HG03159 (cell line): ENCODE results near the gene AGBL1.

Experiments used
- ATAC-seq: cut with Tn5 transposase; IDR thresholded peaks from one replicate; pipeline ENCODE4 v1.9.1; 2021; ENCODE audit warnings: mild to moderate bottlenecking, moderate library complexity; ENCODE audit not compliant: unreplicated experiment

AGBL1 gene

DNA sequence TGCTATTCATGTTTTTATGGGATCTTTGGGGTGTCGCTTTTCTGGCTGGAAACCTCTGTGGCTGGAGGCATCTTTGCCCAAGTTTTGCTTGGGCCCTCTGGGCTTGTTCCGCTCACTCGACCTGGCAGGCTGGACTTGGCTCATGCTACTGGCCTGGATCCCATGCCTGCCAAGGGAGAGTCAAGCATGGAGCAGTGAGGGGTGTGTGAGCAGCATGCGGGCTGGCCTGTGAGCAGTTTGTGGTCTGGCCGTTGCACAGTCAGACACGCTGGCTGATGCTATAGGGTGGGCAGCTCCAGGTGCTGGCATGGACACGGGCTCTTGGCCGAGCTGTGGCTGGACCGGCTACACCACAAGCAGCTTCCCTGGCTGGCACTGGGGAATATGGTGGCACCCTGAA, 491.1 kb downstream of the AGBL1 start:
- ATAC-seq, result no peak

DNA sequence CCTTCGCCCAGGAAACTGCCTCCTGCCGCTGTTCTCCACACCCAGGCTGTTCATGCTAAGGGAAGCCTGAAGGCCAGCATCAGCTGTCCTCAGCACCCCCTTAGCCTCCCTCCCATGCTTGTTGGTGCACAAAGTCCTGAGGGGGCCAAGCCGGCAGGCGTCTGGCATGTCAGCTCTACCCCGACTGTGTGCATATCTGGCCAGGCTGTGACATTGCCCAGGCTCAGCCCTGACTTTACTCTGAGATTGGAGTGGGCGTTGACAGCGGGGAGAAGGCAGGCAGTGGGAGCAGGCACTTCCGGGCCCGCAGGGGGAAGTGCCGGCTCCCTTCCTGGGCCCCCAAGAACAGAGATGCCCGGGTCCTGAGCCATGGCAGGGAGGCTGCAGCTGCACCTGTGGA, 492.2 kb downstream of the AGBL1 start:
- no peak for ATAC-seq

DNA sequence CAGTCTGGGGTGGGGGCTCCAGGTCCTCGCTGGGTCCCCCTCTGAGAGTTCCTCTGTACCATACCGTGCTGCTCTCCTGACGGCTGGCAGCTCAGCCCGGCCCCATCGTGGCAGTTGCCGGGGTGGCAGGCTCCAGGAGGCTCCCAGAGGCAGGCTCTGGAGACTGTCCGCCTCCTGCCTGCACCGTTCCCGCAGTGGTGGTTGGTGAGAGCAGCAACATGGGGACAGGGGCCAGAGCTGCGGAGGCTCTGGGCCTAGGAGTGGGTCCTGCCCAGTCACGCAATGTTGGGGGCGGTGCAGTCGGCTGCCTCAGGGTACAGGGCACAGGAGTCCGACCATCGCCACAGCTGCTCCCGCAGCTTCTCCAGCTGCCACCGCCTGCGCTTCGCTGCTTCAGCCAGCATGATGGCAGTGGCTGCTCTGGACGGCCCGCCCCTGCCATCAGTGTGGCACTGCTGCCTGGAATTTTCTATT, 492.7 kb downstream of the AGBL1 start:
- no peak for ATAC-seq

DNA sequence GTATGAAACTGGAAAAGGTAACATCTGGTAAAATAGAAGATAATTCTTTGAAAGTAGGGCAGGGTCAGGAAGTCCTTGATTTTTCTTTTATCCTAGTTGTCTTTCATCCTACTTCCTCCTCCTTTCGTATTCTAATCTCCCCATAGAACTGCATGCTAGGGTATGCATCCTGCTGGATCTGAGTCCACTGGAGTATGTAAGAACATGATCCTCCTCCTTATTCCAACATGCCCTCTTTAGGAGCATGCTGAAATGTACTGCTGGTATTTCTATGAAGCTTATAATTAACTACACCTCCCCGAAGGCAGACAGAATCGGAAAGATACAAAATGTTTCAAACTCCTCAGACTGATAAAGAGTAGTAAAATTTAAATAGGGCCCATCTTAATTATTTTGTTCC, 493.8 kb downstream of the AGBL1 start:
- no peak for ATAC-seq

DNA sequence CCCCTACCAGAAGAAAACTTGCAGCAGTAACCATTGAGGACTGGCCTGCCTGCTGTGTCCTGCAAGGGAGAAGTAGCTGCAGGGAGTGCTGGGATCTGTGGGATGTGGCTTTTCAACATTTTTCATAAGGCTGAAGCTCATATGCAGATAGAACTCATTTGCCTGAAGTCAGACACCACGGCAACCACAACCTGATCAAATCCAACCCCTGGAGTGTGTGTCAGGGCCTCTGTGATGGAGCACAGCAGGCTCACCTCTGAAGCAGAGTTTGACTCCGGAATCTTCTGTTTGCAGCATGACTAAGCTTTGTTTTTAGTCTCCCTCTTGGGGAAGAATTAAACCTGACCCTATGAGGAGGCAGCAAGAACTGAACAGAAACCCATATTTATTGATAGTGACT, 508.7 kb downstream of the AGBL1 start:
- ATAC-seq, result no peak

DNA sequence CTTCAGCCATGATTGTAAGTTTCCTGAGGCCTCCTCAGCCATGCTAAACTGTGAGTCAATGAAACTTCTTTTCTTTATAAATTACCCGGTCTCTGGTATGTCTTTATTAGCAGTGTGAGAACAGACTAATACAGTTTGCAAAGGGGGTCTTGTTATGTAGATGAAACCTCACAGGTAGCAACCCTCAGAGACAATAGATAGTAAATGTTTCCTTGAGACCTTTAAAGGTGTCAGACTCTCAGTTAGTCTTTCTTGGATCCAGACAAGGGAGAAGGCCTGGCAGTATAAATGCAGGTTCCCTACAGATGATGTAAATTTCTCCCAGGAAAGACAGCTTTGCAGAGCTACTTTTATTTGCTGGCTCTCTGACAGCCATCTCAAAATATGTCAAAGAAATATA, 510.8 kb downstream of the AGBL1 start:
- no peak for ATAC-seq

DNA sequence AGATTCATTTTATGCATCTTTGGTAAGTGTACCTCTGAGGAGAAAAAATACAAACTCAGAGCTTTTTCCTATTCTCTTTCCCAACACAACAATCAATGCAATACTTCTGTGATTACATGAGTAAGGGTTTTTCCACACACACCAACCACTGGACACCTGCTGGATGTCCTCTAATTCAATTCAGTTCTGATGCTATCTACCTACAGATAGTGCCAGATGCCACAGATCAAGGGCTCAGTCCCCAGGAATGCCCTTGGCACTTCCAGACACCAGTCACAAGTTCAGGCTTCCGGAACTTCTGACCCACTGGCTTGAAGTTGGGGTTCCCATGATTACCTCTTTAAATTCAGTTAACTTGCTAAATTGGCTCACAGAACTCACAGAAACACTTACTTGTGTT, 511.5 kb downstream of the AGBL1 start:
- ATAC-seq, result no peak

DNA sequence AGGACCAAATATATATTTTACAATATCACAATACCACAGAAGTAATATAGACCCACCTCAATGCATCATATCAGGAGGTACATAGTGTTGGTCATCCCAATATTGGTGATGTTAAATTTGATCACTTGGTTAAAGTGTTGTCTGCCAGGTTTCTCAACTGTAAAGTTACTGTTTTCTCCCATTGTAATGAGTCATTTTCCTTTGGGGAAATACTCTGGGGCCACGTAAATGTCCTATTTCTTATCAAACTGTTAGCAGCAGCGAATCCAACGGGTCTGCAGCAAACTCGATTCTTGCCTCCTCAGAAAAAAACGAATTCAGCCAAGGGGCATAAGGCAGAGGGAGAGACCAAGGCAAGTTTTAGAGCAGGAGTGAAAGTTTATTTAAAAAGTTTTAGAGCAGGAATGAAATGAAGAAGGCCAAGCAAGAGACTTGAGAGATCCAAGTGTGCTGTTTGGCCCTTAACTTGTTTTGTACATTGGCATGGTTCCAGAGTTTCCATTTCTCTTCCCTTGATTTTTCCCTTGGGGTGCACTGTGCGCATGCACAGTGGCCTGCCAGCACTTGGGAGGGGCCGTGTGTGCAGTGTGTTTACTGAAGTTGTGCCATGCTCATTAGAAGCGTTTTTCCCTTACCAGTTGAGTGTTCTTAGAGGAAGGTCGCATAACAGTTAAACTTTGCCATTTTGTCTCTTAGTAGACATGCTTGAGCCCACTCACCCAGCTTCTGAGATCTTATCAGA, 512.5 kb downstream of the AGBL1 start:
- ATAC-seq, result no peak

DNA sequence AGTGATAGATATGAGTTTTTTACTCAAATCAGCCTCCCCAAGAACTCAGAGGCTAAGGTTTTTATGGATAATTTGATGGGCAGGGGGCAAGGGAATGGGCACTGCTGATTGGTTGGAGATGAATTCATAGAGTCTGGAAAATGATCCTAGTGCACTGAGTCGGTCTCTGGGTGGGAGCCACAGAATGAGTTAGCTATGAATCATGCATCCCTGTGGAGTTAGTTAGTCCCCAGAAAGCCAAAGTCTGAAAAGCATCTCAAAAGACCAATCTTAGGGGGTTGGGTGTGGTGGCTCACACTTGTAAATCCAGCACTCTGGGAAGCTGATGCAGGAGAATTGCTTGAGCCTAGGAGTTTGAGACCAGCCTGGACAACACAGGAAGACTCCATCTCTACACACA, 516.1 kb downstream of the AGBL1 start:
- ATAC-seq, result no peak

DNA sequence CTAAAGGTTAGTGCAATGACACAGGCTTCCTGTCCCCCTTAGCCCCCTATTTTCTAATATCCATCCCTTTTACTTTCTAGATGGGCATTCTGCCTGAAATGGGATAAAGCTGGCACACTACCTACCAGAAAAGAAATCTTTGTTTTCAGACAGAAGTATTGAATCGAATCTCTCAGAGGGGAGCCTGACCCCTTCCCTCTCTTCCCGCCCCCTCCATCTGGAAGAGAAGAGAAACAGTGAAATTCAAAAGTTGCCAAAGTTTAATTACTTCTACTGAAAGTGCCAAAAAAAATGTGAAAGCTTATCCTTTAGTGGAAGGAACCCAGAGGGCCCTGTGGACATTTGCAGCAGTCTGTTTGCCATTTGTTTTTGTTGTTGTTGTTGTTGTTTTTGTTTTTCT, 523.8 kb downstream of the AGBL1 start:
- ATAC-seq, result no peak

DNA sequence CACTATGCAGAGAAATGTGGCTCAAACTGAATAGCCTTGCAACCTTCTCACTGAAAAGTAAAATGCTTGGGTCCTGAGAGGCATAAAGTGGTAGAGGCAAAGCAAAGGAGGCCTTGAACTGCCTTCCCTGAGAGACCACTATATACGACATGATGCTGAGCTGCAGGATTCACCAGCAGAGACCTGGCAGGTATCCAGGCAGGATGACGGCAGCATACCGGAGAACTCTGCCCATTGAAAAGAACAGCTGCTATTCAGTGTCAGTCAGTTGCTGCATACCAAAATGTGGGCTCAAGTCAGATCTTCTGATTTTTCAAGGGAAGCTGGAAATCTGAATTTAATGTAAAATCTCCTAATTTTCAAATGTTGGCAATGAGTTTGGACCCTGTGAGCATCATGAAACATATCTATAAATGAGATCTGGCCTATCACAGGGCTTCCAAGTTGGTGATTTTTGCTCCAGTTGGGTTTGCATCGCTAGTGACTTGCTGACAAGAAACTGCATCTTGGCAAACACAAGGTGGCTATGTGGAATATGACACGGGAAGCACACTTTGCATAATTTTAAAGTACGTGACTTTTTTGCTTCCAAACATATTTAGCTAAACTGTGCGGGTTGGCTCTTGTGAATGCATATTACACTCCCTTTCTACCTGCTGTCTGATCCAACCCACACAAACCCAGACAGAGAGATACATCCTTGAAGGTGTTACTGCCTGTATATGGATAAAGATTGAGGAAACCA, 529.0 kb downstream of the AGBL1 start:
- ATAC-seq, result no peak

DNA sequence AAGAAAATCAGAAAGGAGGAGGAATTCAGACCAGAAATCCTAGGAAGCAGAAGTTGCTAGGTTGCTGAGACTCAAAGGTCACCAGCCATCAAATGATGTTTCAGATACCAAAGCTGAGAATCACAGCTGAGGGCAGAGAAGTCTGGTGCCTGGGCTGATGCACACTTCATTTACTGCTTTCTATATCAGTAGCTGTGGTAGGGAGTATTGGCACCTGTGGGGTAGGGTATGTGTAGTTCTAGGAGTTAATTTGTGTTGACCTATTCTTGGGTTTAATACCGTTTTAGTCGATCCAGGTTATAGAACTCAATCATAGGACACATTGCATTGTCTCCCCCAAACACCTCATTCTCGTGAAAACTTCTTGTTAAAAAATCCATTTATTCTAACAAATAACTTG, 529.6 kb downstream of the AGBL1 start:
- ATAC-seq, result no peak

DNA sequence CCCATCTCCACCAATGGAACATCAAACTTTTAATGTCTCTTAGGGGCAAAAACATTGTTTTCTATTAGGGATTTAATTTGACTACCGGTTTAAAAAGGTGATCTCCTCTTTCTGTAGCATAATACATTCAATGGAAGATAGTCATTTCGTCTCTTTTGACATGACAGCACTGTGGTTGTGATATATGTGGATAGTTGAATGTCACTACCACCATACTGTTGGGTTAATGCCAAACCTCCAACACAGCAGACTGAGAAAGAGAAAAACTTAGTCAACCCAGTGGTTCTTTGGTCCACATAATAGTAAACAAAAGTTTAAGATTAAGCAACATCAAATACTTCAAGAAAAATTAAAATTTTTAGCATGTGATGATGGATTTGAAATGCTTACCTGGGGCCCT, 530.4 kb downstream of the AGBL1 start:
- no peak for ATAC-seq

DNA sequence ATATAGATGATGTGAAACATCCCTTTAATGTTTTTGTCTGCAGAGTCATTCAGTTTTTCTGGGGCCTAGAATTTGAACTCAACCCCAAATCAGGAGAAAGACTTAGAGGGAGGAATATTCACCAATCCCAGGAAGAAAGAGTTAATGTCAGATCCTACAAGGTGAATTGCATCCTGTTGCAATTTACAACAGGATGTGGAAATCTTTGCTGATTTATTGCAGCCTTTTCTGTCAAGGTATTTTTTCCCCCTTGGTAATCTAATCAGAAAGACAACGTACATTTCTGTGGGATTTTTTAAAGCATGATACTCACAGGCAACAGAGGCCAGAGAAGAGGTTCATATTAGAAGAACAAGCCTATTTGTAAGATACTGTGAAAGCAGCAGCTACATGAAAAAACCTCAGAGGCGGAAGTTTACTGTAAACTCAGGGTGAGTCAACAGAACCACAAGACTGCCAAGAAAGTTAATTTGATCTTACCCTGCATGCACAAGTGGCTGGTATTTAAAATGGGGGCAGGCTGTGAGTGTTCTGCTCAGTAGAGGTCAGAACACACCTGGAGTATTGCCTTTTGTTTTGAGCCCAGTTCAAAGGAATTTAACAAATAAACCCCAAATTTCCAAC, 531.9 kb downstream of the AGBL1 start:
- no peak for ATAC-seq

DNA sequence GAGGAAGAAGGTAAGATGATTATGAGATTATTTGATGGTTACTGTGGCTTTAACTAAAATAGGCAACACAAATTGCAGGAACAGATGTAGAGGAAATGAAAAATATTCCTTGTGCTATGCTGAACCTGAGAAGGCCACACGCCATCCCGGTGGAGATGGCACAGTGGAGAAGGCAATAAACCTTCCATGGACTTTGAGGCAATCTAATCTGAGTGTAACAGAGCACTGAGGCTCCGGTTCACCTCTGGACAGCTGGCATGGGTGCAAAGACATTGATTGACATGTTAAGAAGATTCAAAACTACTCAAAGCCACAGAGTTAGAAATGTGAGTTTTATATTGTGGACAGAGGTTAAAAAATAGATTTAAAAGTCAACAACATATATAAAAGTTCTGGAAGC, 535.7 kb downstream of the AGBL1 start:
- ATAC-seq, result no peak

DNA sequence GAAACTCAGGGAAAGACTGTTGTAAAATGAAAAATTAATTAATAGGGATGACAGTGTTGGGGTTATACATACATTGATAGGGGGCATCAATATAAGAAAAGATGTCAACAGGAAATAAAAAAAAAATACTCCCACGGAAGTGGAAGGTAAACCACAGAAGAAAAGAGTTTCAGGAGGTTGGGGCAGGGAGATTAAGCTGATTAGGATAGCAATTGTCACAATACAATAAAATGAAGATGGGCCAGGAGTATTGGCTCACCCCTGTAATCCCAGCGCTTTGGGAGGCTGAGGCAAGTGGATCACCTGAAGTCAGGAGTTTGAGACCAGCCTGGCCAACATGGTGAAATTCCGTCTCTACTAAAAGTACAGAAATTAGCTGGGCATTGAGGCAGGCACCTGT, 536.1 kb downstream of the AGBL1 start:
- ATAC-seq, result no peak

DNA sequence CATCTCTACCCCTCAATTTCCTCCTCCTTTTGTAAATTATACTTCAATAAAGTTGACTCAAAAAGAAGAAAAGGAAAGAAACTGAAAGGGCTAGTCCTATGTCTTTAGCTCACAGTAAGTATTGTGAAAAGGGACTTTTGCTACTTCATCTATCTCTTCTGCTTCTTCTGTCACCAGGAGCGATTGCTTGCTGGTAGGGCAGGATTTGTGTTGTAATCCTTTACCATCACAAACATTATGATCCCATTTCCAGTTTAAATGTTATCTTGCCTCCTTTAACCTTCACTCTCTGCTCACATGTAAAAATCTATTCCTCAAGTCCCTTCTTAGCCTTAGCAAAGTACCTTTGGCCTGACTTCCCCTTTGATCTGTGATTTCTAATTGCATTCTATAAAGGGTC, 537.1 kb downstream of the AGBL1 start:
- no peak for ATAC-seq

DNA sequence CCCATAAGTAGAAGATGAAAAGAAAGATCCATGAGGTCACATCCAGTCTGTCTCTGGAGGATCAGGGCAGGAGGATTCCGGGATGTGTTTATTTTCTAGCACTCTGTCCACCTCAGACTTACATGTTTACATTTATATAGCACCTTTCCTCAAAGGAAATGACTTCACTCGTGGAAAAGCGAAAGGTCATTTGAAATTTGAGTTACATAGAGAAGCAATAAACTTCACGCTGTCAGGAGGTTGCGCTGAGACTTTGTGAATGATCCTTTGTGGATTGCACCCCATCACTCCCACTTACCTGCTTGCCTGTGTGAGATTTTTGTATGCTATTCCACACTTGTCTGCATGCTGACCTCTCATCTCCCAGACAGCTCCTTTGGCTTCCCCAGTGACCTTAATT, 540.5 kb downstream of the AGBL1 start:
- ATAC-seq, result no peak

DNA sequence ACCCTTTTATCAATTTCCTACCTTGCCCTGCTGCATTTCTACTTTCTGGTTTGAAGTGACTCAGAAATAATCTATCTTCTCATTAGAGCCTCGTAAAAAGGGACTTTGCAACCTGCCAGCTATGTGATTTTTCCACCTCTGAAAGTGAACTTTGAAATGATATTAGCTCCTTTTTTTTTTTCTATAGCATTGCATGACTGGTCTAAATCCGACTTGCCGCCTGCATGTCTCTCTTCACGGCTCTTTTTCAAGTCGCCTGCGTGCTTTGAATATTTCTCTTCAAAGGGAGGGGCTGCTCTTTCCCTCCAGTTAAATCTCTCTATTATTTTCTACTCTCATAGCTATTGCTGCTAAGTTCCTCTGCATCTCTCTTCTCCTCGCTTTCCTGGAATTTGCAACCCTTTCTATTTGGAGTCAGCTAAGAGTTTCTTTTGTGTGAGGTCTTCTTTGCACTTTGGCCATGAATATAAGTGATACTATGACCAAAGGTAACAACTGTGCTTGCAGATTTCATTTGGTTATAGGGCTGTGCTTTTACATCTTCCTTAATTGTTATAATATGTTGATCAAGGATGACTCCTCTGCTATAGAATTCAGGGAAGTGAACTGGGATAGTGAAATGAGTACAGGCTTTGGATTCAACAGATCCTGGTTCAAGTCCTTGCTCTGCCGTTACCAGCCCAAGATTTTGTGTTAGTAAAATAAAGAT, 541.1 kb downstream of the AGBL1 start:
- no peak for ATAC-seq

DNA sequence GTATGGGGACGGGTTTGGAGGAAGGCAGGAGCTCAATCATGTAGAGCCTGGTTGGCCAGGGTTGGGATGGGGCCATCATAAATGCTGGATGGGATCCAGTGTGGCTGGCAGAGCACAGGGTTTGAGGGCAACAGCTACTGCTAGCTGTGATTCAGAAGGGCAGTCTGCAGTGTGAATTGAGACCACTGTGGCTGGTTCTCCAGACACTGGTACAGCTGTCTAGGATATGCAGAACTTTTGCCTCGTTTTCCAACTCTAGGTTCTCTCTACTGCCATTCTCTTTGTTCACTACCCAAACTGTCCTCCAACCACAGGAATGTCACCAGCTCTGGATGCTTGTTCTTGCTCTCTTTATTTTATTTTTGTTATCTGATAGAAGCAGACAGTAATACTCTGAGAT, 543.6 kb downstream of the AGBL1 start:
- ATAC-seq, result no peak

DNA sequence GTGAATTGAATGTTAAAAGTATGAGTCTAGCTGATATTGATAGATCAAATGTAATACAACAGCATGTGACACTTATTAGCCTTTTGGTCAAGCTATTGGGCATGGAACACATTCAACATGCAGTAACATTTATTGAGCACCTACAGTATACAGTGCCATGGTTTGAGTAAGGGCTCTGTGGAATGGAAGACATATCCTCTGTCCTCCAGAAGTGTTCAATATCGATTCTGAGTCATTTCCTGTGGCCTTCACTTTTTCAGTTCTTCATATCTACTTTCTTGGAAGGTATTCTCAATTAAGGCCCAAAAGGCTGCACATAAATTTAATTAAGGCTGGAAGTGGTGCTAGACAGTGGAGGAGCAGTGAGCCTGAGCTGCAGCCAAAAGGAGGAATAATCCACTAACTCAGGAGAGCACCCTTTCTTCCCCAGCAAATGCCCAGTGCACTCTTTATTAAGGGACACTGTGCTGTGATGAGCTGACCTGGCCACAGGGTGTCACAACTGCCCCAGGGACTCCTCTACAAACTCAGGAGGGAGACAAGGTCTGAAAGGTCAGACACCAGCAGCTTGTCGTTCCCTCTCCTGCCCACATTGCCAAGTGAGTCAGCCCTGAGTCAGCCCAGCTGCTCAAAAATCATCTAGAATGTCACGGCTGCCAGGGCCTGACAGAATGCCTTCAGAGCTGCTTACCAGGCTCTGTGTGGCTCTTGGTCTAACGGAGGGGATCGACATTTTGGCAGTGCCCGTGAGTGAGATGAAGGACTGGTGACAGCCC, 544.8 kb downstream of the AGBL1 start:
- peak; percentile 49 for ATAC-seq
